Neural cell (in vitro differentiated cells): Measurements from ENCODE around the gene TEKT4.
"Not testable (repeated sequence)": the region's sequence is repeated elsewhere in the genome, so short reads cannot be mapped to it uniquely, and the experiment has no call there.

Experiments used
- CTCF ChIP-seq: fragments of 450-650 bp; IDR thresholded peaks from 2 replicates; pipeline ENCODE4 v1.5.1; 2014; ENCODE audit warnings: antibody characterized with exemption, mild to moderate bottlenecking, moderate library complexity; ENCODE audit not compliant: poor library complexity, severe bottlenecking
- EP300 ChIP-seq: fragments of 450-650 bp; conservative IDR thresholded peaks from 2 replicates; pipeline ENCODE4 v1.6.1; 2014; ENCODE audit warnings: antibody characterized with exemption, mild to moderate bottlenecking, moderate library complexity; ENCODE audit not compliant: poor library complexity, severe bottlenecking
- POLR2AphosphoS5 ChIP-seq: IDR thresholded peaks from 2 replicates; pipeline ENCODE4 v1.6.1; 2012
- RAD21 ChIP-seq: fragments of 450-650 bp; conservative IDR thresholded peaks from 2 replicates; pipeline ENCODE4 v1.6.1; 2014; ENCODE audit warnings: antibody characterized with exemption, mild to moderate bottlenecking, moderate library complexity
- REST ChIP-seq: IDR thresholded peaks from 2 replicates; pipeline ENCODE4 v1.6.1; 2012; ENCODE audit warnings: borderline replicate concordance
- SMC3 ChIP-seq: fragments of 450-650 bp; conservative IDR thresholded peaks from 2 replicates; pipeline ENCODE4 v1.6.1; 2014; ENCODE audit warnings: antibody characterized with exemption, mild to moderate bottlenecking, moderate library complexity; ENCODE audit not compliant: poor library complexity
- TAF1 ChIP-seq: IDR thresholded peaks from 2 replicates; pipeline ENCODE4 v1.6.1; 2012; ENCODE audit warnings: low read depth

- not testable (repeated sequence) for TF ChIP-seq REST, TAF1, CTCF, POLR2AphosphoS5, EP300, RAD21, SMC3
Measured at GRCh38 chr2:94839224-94839623, 32.0 kb upstream of the TEKT4 start.
